ENCODE measurements around the gene DENND5A. TPM values are rescaled to one million over a fixed set of nuclear protein-coding genes. Genes with fewer than 3 reads are reported as not detected.

Gene DENND5A
- total and polyA plus RNA-seq, 9 of the 15 experiments (the other 6 are each of a cell fraction or from before 2014, with no cell fraction given): 11.7 to 130 (median 46.3) TPM

- Histone ChIP-seq H3K27ac (ENCODE audit: extremely low read depth, low read depth, low read length) (no peak overlapping the region), H3K9me3 (replicated peaks; ENCODE audit: control insufficient read depth, insufficient read depth, low read depth, low read length) (no peaks in the 10 kb centered on the region), H3K9ac (ENCODE audit: insufficient read depth in 1 of 2, low read depth in 2 of 2, low read length in 2 of 2) (0 out of 4 replicates have a peak overlapping the region, but pooled peaks of 1 of the 2 experiments have one; percentile 1), H3K9me1 (ENCODE audit: control insufficient read depth, insufficient read depth, low read length) (no peaks in the 10 kb centered on the region), H3K4me2 (ENCODE audit: insufficient read depth, low read length) (no peak overlapping the region), H2AFZ (ENCODE audit: low read depth, low read length) (no peak overlapping the region), H3K79me2 (ENCODE audit: control insufficient read depth, insufficient read depth, low read length) (no peaks in the 10 kb centered on the region), H3K36me3 (ENCODE audit: control insufficient read depth, insufficient read depth, low read length) (peaks cover 61% of the 10 kb centered on the region), H3K4me1 (replicated peaks in 1 of 2; ENCODE audit: control insufficient read depth in 2 of 2, insufficient read depth in 2 of 2, low read length in 2 of 2) (no peaks in the 10 kb centered on the region), H3K4me3 (no peak overlapping the region), H3K27me3 (ENCODE audit: control insufficient read depth in 2 of 2, insufficient read depth in 2 of 2, low read length in 2 of 2) (no peaks in the 10 kb centered on the region), H4K20me1 (replicated peaks; ENCODE audit: control insufficient read depth, insufficient read depth, low read length) (no peaks in the 10 kb centered on the region)
- no peak for ATAC-seq
- in situ Hi-C loops (cut with MboI) (loop anchor here (10.0 kb wide), 1 partner anchor 124 kb away; no protein-coding TSS in a partner anchor), intact Hi-C loops (cut with micrococcal nuclease) (loop anchor here (5.0 kb wide), 1 partner anchor 227 kb away; the partner anchor contains the start of gene AKIP1)
- BruUV-seq (replicated peaks): no TSS peak
- FAIRE-seq: no peak
- ChIA-PET CTCF (ENCODE audit: low intra/inter-chr PET ratio) (no interaction called here), POLR2A (interaction anchor here (1.2 to 1.3 kb wide), 2 partner anchors 16 to 322 kb away, joined by 3 to 6 read pairs; partner anchors contain the start of gene ZNF143)
- DNase-seq (ENCODE audit: extremely low read depth in 1 of 4, low spot score in 3 of 4): no peak
- 85% methylated on average over 18 of the region's 18 CpGs for WGBS (ENCODE audit: insufficient coverage, low coverage, missing lambda C conversion rate)
- no peak for TF ChIP-seq CHD4 (IDR thresholded peaks at IDR 0.05; ENCODE audit: insufficient read depth, insufficient replicate concordance, low read depth, low read length, poor library complexity, severe bottlenecking)
- TF ChIP-seq, protein P1, sequence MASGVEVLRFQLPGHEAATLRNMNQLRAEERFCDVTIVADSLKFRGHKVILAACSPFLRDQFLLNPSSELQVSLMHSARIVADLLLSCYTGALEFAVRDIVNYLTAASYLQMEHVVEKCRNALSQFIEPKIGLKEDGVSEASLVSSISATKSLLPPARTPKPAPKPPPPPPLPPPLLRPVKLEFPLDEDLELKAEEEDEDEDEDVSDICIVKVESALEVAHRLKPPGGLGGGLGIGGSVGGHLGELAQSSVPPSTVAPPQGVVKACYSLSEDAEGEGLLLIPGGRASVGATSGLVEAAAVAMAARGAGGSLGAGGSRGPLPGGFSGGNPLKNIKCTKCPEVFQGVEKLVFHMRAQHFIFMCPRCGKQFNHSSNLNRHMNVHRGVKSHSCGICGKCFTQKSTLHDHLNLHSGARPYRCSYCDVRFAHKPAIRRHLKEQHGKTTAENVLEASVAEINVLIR (CRISPR knock-in tag; IDR thresholded peaks at IDR 0.05): no peak
- TF ChIP-seq HNRNPK (IDR thresholded peaks at IDR 0.05; ENCODE audit: low read depth, low read length, poor library complexity, severe bottlenecking): no peak
- no peak for TF ChIP-seq RUNX1 (IDR thresholded peaks at IDR 0.05; ENCODE audit: low read depth)
- TF ChIP-seq, protein P2, sequence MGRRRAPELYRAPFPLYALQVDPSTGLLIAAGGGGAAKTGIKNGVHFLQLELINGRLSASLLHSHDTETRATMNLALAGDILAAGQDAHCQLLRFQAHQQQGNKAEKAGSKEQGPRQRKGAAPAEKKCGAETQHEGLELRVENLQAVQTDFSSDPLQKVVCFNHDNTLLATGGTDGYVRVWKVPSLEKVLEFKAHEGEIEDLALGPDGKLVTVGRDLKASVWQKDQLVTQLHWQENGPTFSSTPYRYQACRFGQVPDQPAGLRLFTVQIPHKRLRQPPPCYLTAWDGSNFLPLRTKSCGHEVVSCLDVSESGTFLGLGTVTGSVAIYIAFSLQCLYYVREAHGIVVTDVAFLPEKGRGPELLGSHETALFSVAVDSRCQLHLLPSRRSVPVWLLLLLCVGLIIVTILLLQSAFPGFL (CRISPR knock-in tag; IDR thresholded peaks at IDR 0.05): no peak
- no peak for TF ChIP-seq NFRKB (IDR thresholded peaks at IDR 0.05; ENCODE audit: low read depth)
These were observed 126.3 kb downstream of the DENND5A start for GRCh38 chr11:9138612-9139579.
